Mucosa of rectum (tissue), 2 donors: ENCODE data around the gene USHBP1.

Source experiments
- H3K27ac ChIP-seq, 2 donors: one replicate each; pipeline ENCODE4 v1.7.0; 2013; ENCODE audit warnings: inconsistent platforms in 2 of 2, low read depth in 2 of 2, low read length in 2 of 2
- H3K27me3 ChIP-seq, 2 donors: one replicate each; pipeline ENCODE4 v1.7.0; 2013; ENCODE audit warnings: low read length in 2 of 2; ENCODE audit not compliant: control insufficient read depth in 2 of 2, insufficient read depth in 2 of 2
- H3K36me3 ChIP-seq, 2 donors: one replicate each; pipeline ENCODE4 v1.7.0; 2013; ENCODE audit warnings: low read length in 2 of 2; ENCODE audit not compliant: control insufficient read depth in 2 of 2, insufficient read depth in 2 of 2
- H3K4me1 ChIP-seq, 2 donors: one replicate each; pipeline ENCODE4 v1.7.0; 2013; ENCODE audit warnings: low read length in 2 of 2, mild to moderate bottlenecking in 1 of 2; ENCODE audit not compliant: control insufficient read depth in 2 of 2, insufficient read depth in 2 of 2
- H3K4me3 ChIP-seq, 2 donors: one replicate each; pipeline ENCODE4 v1.7.0; 2013; ENCODE audit warnings: low read length in 2 of 2
- H3K9ac ChIP-seq, 2 donors: one replicate each; pipeline ENCODE4 v1.7.0; 2013; ENCODE audit warnings: low read length in 2 of 2, low read depth in 1 of 2, mild to moderate bottlenecking in 1 of 2
- H3K9me3 ChIP-seq, 2 donors: one replicate each; pipeline ENCODE4 v1.7.0; 2013; ENCODE audit warnings: low read length in 2 of 2; ENCODE audit not compliant: control insufficient read depth in 2 of 2
- donor health status: healthy.
- donor health status: Normal muscosa, but diverticular disease.

Gene USHBP1

DNA sequence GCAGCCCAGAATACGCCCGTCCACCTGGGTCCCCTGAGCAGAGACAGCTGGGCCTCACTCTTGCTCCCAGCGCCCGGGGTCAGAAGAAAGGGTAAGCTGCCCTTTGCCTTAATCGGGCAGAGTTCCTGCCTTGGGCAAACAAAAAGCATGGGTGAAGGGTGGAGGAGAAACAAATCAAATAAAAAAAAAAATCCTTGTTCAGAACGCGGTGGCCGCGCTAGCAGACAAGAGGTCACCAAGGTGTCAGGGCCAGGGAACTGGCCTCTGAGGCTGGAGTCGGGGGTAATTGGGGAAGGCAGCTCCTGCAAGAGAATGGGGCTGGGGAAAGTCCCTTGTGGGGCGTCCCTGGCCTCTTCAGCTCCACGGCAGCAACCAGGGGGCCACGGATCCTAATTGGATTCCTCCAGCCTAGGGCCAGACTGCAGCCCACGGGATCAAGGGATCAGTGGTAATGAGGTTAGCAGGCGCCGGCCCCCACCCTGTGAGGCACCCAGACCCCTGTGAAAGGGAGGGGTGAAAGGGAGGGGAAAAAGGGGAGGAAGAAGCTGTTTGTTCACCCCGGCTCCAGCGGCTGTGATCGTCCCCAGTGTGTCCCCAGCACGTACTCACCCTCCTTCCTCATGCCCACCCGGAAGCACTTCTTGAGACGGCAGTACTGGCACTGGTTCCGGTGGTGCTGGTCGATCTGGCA is 24.3 kb downstream of the USHBP1 start:
- Histone ChIP-seq H3K4me3 (peak overlapping the region; percentile 13 to 39), H3K9ac (peak overlapping the region; percentile 24 to 62), H3K4me1 (peaks cover 42 to 53% of the 10 kb centered on the region in 2 donors), H3K36me3 (peaks cover 16 to 18% of the 10 kb centered on the region in 2 donors), H3K27me3 (no peaks in the 10 kb centered on the region), H3K9me3 (no peaks in the 10 kb centered on the region), H3K27ac (peak overlapping the region; percentile 76 to 82)

DNA sequence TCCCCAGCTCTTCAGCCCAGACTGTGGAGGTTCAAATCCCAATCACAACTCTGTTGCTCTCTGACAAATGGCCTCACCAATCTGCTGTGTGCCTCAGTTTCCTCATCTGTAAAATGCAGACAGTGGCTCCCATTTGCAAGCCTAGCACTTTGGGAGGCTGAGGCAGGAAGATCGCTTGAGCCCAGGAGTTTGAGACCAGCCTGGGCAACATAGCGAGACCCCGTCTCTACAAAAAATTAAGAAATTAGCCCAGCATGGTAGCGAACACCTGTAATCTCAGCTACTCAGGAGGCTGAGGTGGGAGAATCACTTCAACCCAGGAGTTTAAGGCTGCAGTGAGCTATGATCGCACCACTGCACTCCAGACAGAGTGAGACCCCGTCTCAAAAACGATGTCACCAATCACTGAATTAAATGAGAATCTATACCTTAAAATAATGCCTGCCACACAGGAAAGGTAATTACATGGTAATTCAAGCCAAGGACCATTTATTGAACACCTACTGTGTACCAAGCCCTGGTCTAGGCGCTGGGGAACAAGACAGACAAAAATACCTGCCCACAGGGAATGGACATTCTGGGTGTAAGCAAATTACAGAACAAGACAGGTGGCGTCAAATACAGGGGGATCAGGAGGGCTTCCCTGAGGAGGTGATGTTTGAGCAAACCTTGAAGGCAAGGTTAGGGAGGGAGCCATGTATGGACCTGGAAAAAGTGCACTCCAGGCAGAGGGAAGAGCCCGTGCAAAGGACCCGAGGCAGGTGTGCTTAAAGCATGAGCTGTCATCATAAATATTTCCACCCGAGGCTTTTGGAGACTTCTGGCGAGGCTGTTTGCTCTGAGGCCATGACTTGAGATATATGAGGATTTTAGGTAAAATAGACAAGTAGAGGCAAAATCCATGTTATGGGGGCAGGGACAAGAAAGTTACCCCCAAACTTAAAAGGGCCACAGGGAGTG is 26.5 kb downstream of the USHBP1 start:
- Histone ChIP-seq H3K9me3 (no peaks in the 10 kb centered on the region), H3K9ac (no peak overlapping the region), H3K36me3 (peaks cover 22 to 23% of the 10 kb centered on the region in 2 donors), H3K27ac (no peak overlapping the region), H3K27me3 (no peaks in the 10 kb centered on the region), H3K4me1 (peaks cover 42 to 56% of the 10 kb centered on the region in 2 donors), H3K4me3 (no peak overlapping the region)

DNA sequence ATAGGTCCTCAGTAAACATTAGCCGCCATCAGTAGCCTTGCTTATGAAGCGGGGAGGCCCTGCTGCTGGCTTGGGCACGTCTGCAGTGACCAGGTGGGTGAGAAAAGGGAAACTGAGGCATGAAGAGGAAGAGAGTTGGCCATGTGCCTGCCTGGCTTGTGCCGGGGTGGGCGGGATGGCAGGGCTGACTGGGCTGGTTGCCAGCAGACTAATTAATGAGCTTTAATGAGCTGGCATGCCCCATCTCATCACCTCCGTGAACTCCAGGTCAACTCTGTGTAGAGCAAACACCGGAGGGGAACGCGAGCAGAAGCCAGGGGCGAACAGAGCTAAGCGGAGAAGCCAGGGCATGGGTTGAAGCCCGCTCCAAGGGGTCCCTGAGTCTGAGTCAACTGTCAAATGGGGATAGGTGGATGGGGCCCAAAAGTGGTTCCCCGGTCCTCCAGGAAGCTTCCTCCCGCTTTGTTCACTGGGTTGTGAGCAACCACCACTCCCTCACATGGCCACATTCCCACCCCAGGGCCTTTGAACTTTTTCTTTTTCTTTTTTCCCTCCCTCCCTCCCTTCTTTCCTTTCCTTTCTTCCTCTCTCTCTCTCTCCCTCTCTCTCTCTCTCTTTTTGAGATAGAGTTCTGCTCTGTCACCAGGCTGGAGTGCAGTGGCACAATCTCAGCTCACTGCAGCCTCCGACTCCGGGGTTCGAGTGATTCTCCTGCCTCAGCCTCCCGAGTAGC is 27.6 kb downstream of the USHBP1 start:
- Histone ChIP-seq H3K9me3 (no peaks in the 10 kb centered on the region), H3K27ac (peak overlapping the region; percentile 29 to 48), H3K36me3 (peaks cover 29 to 32% of the 10 kb centered on the region in 2 donors), H3K4me3 (peak overlapping the region in 1 of 2 donors; percentile 48), H3K9ac (no peak overlapping the region), H3K4me1 (peaks cover 33 to 46% of the 10 kb centered on the region in 2 donors), H3K27me3 (no peaks in the 10 kb centered on the region)

DNA sequence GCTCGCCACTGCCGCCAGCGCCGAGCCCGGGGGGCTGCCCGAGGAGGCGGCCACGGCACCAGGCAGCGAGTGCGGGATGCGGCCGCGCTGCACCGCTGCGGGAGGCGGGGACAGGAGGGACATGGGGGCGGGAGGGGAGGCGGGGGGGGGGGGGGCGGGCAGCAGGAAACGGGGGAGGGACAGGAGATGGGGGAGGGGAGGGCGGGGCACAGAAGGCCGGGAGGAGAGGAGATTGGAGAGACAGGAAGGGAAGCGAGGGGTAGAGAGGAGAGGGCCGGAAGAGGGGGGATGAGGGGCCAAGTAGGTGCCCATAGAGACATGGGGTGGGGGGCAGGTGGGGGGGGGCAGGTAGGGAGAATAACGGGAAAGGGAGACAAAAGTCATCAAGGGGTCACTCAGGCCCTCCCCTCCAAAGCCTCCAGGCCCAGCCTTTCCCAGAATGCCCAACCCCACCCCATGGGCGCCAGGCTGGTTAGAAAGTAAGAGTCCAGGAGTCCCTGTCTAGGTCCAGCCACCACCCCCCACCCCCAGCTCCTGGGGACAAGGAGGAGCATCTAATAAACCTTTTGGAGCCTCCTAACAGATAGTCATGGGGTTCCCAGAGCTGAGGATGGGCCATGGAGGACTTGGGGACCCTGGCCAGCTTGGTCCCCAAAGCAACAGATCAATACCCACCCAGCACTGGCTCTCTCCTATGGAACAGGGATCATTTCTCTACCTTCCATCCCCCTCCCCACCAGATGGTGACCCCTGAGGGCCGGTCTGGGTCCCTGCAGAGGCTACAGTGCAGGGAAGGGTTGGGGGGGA is 28.4 kb downstream of the USHBP1 start:
- Histone ChIP-seq H3K9ac (peak overlapping the region in 1 of 2 donors; percentile 27), H3K9me3 (no peaks in the 10 kb centered on the region), H3K36me3 (peaks cover 36% of the 10 kb centered on the region in 2 donors), H3K4me3 (peak overlapping the region; percentile 60 to 63), H3K27me3 (no peaks in the 10 kb centered on the region), H3K4me1 (peaks cover 30 to 42% of the 10 kb centered on the region in 2 donors), H3K27ac (peak overlapping the region; percentile 68 to 75)

DNA sequence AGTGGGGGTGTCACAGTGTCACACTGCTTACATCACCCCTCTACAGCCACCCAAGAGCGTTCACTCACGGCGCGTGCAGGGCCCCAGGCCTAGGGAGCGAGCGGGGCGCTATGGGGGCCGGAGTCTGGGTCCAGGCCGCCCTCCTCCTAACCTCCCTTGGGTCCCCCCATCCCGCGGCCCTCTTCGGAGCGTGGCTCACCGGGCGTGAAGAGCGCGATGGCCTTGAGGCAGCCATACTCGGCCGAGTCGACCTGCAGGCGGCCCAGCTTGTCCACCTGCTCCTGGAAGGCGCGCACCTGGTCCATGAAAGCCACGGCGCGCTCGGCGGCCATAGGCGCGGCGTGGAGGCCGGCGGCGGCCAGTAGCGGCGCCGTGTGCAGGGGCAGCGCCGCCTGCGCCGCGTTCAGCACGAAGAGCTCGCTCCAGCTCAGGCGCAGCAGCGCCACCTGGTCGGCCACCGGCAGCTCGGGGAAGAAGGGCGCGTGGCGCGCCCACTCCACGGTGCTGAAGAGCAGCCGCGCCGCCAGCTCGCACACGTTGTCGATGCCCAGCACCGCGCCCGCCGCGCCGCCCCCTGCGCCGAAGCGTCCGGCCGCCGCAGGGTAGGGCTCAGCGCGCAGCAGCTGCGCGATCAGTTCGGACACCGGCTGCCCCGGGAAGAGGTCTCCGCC is 29.1 kb downstream of the USHBP1 start:
- H3K9me3 ChIP-seq: no peaks in the 10 kb centered on the region
- H3K9ac ChIP-seq: peak overlapping the region in 1 of 2 donors; percentile 27
- H3K27ac ChIP-seq: peak overlapping the region; percentile 68 to 75
- H3K4me1 ChIP-seq: peaks cover 23 to 34% of the 10 kb centered on the region in 2 donors
- peaks cover 37 to 42% of the 10 kb centered on the region in 2 donors for H3K36me3 ChIP-seq
- peak overlapping the region; percentile 60 to 63 for H3K4me3 ChIP-seq
- H3K27me3 ChIP-seq: no peaks in the 10 kb centered on the region

DNA sequence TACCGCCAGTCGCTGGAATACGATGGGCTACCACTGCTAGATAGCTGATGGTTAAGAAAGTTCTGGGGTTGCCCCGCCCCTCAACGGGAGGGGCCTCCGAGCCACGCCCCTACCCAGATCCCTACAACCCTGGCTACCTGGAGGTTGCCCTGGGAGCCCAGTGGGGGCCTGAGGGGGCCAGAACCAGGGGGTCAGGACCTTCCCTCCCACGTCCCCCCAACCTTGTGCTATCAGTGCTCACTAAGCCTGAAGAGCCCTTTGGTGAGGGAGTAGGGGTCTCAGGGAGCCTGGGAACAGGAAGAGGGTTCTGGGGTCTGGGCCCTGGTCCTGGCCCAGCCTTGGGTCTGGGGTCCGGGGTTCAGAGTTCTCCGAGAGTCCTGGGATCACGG is 29.6 kb downstream of the USHBP1 start:
- H3K9ac ChIP-seq: peak overlapping the region in 1 of 2 donors; percentile 27
- peak overlapping the region; percentile 68 to 75 for H3K27ac ChIP-seq

DNA sequence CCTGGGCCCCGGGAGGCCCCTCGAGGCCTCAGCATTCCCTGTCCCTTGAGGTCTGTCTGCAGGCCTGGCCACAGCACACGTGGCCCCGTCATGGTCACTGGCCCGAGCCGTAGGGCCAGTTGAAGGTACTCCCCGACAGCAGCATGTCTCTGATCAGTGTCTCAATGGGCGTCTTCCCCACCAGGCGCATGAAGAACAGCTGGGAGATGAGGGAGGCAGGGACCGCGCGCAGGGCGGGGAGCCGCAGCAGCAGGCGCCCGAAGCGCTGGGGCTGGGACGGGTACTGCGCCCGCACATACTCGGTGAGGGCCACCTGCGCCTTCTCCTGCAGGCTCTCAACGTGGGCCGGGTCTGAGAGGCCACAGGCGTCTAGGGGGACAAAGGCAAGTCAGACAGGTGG is 32.3 kb downstream of the USHBP1 start:
- Histone ChIP-seq H3K9me3 (no peaks in the 10 kb centered on the region), H3K27ac (no peak overlapping the region), H3K9ac (no peak overlapping the region), H3K36me3 (peaks cover 28 to 39% of the 10 kb centered on the region in 2 donors), H3K27me3 (no peaks in the 10 kb centered on the region), H3K4me1 (peaks cover 18 to 21% of the 10 kb centered on the region in 2 donors), H3K4me3 (no peak overlapping the region)

More for the DNA sequence above, 29.6 kb downstream of the USHBP1 start:
- peak overlapping the region; percentile 60 to 63 for H3K4me3 ChIP-seq
- H3K9me3 ChIP-seq: no peaks in the 10 kb centered on the region
- H3K4me1 ChIP-seq: peaks cover 22 to 29% of the 10 kb centered on the region in 2 donors
- peaks cover 36 to 41% of the 10 kb centered on the region in 2 donors for H3K36me3 ChIP-seq
- no peaks in the 10 kb centered on the region for H3K27me3 ChIP-seq

DNA sequence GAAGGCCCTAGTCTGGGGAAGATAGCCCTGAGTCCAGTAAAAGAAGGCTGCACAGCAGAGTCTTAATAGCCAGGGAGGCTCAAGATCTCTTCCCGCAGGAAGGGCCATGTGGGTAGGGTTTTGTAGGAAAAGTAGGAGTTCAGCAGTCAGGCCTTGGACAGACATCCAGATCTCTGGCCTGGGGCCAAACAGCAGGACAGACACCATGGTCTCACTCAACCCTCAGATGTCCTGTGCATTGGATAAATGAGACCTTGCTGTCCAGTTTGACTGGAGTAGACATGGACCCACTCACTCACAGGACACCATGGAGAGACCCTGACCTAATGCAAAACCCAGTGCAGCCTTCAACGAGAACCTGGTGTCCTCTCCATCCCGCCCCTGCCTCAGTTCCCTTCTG is 34.7 kb downstream of the USHBP1 start:
- Histone ChIP-seq H3K9me3 (no peaks in the 10 kb centered on the region), H3K4me3 (no peak overlapping the region), H3K4me1 (peaks cover 9 to 10% of the 10 kb centered on the region in 2 donors), H3K27ac (no peak overlapping the region), H3K27me3 (no peaks in the 10 kb centered on the region), H3K9ac (no peak overlapping the region), H3K36me3 (peaks cover 28 to 38% of the 10 kb centered on the region in 2 donors)
